Stimulated activated CD8-positive, alpha-beta memory T cell treated with anti-CD3 and anti-CD28 coated beads, Interleukin-7, amount 100 ng/mL, for 1 hour (primary cell): ENCODE data around the gene LDHD.

Experiments
- DNase-seq, 2 donors: peaks; one replicate each; pipeline ENCODE4 v3.0.0-alpha.2; 2020; ENCODE audit warnings: low read depth in 2 of 2

Gene LDHD

GRCh38 chr16:75063549-75064088 is 53.0 kb downstream of the LDHD start:
- DNase-seq, result no peak

DNA sequence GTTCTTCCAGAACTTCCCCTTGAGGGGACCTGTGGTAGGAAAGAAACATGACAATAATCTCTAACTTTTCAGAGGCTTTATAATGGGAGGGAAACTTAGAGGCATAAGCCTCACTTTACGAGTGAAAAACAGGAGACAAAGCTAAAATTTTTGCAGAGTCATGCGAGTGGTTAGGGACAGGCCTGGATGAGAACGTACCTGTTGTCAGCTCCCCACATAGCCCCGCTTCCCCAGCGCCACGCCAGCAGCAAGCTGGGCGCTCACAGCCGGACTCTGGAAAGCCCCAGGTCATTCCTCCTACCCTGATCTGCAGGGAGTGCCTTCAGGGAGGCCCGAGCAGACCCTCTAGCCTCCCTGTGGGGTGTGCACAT is 53.6 kb downstream of the LDHD start:
- DNase-seq, result no peak

DNA sequence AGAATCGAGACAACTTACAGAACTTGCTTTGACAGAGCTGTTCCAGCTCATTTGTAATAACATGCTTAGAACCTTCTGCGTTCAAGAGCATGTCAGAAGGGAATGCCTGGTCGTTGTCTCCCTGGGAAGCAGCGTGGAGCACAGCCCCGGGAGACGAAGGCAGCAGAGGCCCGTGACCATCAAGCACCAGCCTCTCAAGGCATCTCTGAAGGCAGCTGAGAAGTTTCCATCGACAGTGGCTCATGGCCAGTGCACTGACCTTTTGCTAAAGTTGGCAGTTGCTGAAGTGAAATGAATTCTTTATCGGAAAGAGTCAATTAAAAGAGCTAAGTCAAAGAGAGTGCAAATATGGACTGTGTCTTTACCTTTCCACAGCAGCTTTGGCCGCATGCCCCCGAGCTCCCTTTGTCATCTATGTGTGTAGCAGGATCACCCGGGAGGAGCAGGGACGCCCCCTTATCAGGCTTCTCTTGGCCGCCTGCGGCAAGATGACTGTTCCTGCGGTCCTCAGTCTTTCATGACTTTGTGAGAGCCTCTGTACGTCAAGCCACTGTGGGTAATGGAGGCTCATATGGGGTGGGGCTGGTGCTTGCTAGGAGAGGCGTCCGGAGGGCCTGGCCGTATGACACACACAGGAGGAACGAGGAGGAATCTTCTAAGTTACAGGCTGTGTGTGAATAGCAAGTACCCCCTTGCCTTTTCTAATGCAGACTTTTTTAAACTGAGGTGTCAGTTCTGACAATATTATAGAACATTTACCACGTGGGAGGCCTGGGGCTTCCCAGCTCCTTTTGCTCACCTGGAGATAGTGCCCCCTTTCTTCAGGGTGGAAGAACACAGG is 54.2 kb downstream of the LDHD start:
- DNase-seq, result no peak
